ES-I3 (cell line): ENCODE results near the gene SVIP.

Source experiments
- H3K36me3 ChIP-seq: 2 replicates; pipeline ENCODE4 v1.6.1; 2013; ENCODE audit warnings: mild to moderate bottlenecking, low read length, control low read depth, moderate library complexity; ENCODE audit not compliant: insufficient read depth
- H3K4me1 ChIP-seq: 2 replicates; pipeline ENCODE4 v1.6.1; 2013; ENCODE audit warnings: mild to moderate bottlenecking, control low read depth, low read length; ENCODE audit not compliant: insufficient read depth
- H3K9ac ChIP-seq: 2 replicates; pipeline ENCODE4 v1.6.1; 2013; ENCODE audit warnings: low read depth, mild to moderate bottlenecking, low read length, moderate library complexity
- H3K9me3 ChIP-seq: 2 replicates; pipeline ENCODE4 v1.6.1; 2013; ENCODE audit warnings: mild to moderate bottlenecking, low read length, moderate library complexity; ENCODE audit not compliant: control insufficient read depth, insufficient read depth

SVIP gene

GRCh38 chr11:22808571-22809197, 20.9 kb downstream of the SVIP start:
- Histone ChIP-seq H3K36me3 (no peaks in the 10 kb centered on the region), H3K4me1 (no peaks in the 10 kb centered on the region; the same call in 1 of the 2 replicates), H3K9me3 (no peaks in the 10 kb centered on the region), H3K9ac (no peak overlapping the region)

DNA sequence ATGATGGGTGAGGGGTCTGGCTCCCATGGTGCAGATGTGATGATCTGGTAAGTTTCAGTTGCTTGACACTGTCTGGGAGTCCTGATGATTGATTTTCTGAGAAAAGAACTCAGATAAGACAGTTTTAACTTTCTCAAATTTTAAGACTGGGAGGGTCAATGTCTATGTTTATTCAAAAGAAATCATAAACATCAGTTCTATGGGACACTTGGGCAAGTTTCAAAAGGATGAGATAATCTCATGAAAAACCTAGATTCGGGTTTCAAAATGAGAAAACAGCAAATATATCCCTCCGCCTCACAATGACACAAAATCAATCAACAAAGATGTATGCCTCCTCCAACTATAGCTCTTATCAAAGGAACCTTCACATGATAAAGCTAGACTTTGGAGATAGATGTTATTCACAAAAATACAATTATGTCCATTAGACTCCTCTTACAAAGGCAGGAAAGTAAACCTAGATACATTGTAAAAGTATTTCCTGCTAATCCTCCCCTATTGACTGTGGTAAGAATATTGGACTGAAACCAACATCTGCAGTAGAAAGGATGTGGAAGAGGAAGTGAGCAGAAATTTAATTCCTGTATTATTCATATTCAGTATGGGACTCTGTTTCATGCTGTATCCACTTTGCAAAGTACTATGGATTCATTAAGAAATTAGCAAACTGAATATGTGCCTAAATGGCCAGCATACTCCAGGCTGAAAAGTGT, 21.6 kb downstream of the SVIP start:
- Histone ChIP-seq H3K36me3 (no peaks in the 10 kb centered on the region), H3K9me3 (no peaks in the 10 kb centered on the region), H3K9ac (no peak overlapping the region), H3K4me1 (no peaks in the 10 kb centered on the region; the same call in 1 of the 2 replicates)

DNA sequence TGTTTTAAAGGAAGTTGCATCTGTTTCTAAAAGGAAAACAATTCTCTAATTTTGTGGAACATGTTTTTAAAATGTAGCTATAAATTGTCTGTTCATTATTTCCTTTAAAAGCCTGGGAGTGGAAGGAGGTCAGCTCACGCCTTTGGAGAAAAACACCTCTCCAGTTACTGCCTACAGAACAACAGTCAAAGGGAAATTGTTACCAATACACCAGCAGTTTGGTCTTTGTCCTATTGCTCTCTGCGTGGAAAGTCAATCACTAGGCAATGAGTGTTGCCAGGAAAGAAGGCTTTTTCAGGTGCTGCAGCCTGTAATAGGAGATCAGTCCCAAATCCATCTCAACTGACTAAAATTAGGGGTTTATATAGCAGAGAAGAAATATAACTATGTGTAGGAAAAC, 22.2 kb downstream of the SVIP start:
- H3K4me1 ChIP-seq, result no peaks in the 10 kb centered on the region; the same call in 1 of the 2 replicates
- no peak overlapping the region for H3K9ac ChIP-seq
- H3K36me3 ChIP-seq, result no peaks in the 10 kb centered on the region
- H3K9me3 ChIP-seq, result no peaks in the 10 kb centered on the region

GRCh38 chr11:22802861-22803260, 26.7 kb downstream of the SVIP start:
- no peaks in the 10 kb centered on the region for H3K9me3 ChIP-seq
- no peaks in the 10 kb centered on the region; the same call in 1 of the 2 replicates for H3K4me1 ChIP-seq
- no peak overlapping the region for H3K9ac ChIP-seq
- no peaks in the 10 kb centered on the region for H3K36me3 ChIP-seq

- H3K9me3 ChIP-seq, result no peaks in the 10 kb centered on the region
- H3K9ac ChIP-seq, result no peak overlapping the region
- H3K4me1 ChIP-seq, result no peaks in the 10 kb centered on the region; the same call in 1 of the 2 replicates
- H3K36me3 ChIP-seq, result no peaks in the 10 kb centered on the region
Observed at GRCh38 chr11:22800482-22800881, 29.1 kb downstream of the SVIP start.

DNA sequence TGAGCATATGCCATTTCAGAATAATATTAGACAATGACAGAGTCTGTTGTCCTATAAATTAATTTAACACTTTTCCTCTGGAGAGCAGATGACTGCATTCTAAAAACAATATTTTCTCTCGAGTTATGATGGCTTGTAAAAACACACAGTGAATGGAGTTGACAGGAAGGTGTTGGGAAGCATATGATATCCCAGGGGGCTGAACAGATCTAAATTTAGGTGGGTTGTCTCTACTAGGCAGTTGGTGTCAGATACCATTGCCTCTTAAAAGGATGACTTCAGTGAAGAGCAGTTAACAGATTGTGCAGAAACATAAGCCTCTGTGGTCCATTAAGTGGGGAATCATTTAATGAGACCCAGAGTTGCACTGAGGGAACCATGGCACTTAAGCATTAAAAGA, 30.7 kb downstream of the SVIP start:
- Histone ChIP-seq H3K9me3 (no peaks in the 10 kb centered on the region), H3K36me3 (no peaks in the 10 kb centered on the region)

DNA sequence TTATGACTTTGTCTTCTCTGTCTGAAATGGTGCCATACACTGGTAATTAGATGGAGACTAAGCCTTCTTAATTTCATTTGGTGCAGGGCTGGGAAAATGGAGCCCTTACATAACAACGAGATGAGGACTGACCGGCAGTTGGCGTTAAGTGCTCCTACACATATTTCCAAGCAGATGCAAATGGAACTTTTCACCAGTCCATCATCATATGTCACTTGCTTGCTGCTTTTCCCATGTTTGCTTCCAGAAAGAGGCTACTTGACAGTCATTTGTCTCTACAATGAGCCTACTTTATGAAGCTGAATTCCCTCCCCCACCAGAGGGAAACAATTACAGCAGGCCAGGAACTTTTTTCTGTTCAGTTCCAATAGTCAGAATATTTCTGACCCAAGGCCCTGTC, 32.6 kb downstream of the SVIP start:
- H3K9me3 ChIP-seq, result no peaks in the 10 kb centered on the region
- H3K36me3 ChIP-seq, result no peaks in the 10 kb centered on the region
- no peak overlapping the region for H3K9ac ChIP-seq
- no peaks in the 10 kb centered on the region for H3K4me1 ChIP-seq

More for the DNA sequence above, 30.7 kb downstream of the SVIP start:
- H3K4me1 ChIP-seq, result no peaks in the 10 kb centered on the region
- H3K9ac ChIP-seq, result no peak overlapping the region

GRCh38 chr11:22795914-22796313, 33.7 kb downstream of the SVIP start:
- Histone ChIP-seq H3K36me3 (no peaks in the 10 kb centered on the region), H3K4me1 (no peaks in the 10 kb centered on the region), H3K9ac (no peak overlapping the region), H3K9me3 (no peaks in the 10 kb centered on the region)

DNA sequence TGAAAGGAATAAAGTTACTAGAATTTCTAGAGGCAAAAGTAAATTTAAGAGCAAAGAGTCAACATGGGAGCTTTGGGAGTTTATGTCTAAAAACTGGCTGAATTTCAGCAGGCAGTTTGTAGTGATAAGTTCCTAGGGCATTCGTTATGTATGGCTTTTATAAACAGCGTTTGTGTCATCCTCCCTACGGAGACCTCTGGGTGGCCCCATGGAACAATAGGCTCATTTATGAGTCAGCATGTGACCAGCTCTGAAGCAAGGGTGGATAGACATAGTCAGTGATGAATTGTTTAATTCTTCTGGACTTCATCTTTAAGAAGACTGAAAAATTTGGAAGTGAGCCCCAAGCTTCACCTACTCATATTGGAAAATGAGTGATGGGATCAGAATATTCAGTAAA, 37.1 kb downstream of the SVIP start:
- Histone ChIP-seq H3K9ac (no peak overlapping the region), H3K9me3 (no peaks in the 10 kb centered on the region), H3K4me1 (no peaks in the 10 kb centered on the region), H3K36me3 (no peaks in the 10 kb centered on the region)

- H3K9me3 ChIP-seq, result no peaks in the 10 kb centered on the region
- H3K9ac ChIP-seq, result no peak overlapping the region
- no peaks in the 10 kb centered on the region for H3K4me1 ChIP-seq
- H3K36me3 ChIP-seq, result no peaks in the 10 kb centered on the region
Observed at GRCh38 chr11:22787551-22788162, 41.9 kb downstream of the SVIP start.

- no peak overlapping the region for H3K9ac ChIP-seq
- H3K36me3 ChIP-seq, result no peaks in the 10 kb centered on the region
- H3K9me3 ChIP-seq, result no peaks in the 10 kb centered on the region
- H3K4me1 ChIP-seq, result no peaks in the 10 kb centered on the region
Observed at GRCh38 chr11:22787055-22787454, 42.5 kb downstream of the SVIP start.

- H3K36me3 ChIP-seq, result no peaks in the 10 kb centered on the region
- H3K4me1 ChIP-seq, result no peaks in the 10 kb centered on the region
- H3K9ac ChIP-seq, result no peak overlapping the region
- H3K9me3 ChIP-seq, result no peaks in the 10 kb centered on the region
Observed at GRCh38 chr11:22786475-22786874, 43.1 kb downstream of the SVIP start.

DNA sequence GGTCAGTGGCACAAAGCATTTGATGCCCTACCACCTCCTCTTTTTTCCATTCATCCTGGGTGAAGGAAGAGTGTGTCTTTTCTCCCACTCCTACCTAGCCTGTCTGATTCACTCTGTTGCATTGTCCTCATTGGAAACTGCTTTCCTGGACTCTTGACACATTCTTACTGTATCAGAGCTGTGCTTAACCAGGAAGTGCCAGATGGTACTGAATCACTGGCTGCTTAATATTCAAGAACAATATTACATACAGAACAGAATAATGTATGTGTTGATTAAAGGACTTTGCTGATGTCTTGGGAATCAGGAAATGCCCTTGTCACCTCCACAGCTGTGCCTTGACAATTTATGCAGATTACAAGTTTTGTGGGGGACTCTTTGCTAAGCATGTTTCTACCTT, 44.4 kb downstream of the SVIP start:
- Histone ChIP-seq H3K9ac (no peak overlapping the region), H3K4me1 (no peaks in the 10 kb centered on the region), H3K9me3 (no peaks in the 10 kb centered on the region), H3K36me3 (no peaks in the 10 kb centered on the region)

- Histone ChIP-seq H3K4me1 (no peaks in the 10 kb centered on the region; the same call in 1 of the 2 replicates), H3K36me3 (no peaks in the 10 kb centered on the region), H3K9me3 (no peaks in the 10 kb centered on the region), H3K9ac (no peak overlapping the region)
Observed at GRCh38 chr11:22780952-22781593, 48.5 kb downstream of the SVIP start.
